Testis (tissue), 2 donors: Measurements from ENCODE around the gene BCR.

Source experiments
- CTCF ChIP-seq, 3 experiments: fragments of 450-650 bp in 2 of 3; fragments of 200-600 bp in 1 of 3; sonication (generic) in 1 of 3; IDR thresholded peaks; one replicate each; pipeline ENCODE4 v1.5.1; 2016 to 2019; ENCODE audit warnings: antibody characterized with exemption in 3 of 3, mild to moderate bottlenecking in 2 of 3, moderate library complexity in 1 of 3
- POLR2A ChIP-seq: fragments of 450-650 bp; IDR thresholded peaks from one replicate; pipeline ENCODE4 v1.6.1; 2017; ENCODE audit warnings: antibody characterized with exemption, mild to moderate bottlenecking, moderate library complexity

GRCh38 chr22:23152238-23153114, 27.8 kb upstream of the BCR start:
- TF ChIP-seq CTCF (IDR thresholded peaks at IDR 0.05), result no peak
- no peak for TF ChIP-seq POLR2A
